Panc1 (cell line): ENCODE data around the gene ITGAL. TPM values are rescaled to one million over a fixed set of nuclear protein-coding genes. Genes with fewer than 3 reads are reported as not detected.

Source experiments
- ATAC-seq: fragments of 200-7000 bp; cut with Tn5 transposase; 2 replicates; pipeline ENCODE4 v1.9.1; 2020; ENCODE audit warnings: mild to moderate bottlenecking, moderate library complexity
- BruUV-seq: library from RNA; stranded (reverse); fragments of 400-500 nt; replicated peaks from 2 replicates; lab custom pipeline; 2021; lab: Mats Ljungman, UMichigan
- CTCF ChIA-PET: fragments of 300-600 bp; sonication (Branson Sonifier 250); formaldehyde crosslinking; loops from one replicate; lab custom pipeline; 2022; ENCODE audit warnings: antibody characterized with exemption; lab: Charles Lee
- POLR2A ChIA-PET: fragments of 300-600 bp; sonication (Branson Sonifier 250); formaldehyde crosslinking; loops from one replicate; lab custom pipeline; 2022; ENCODE audit warnings: antibody characterized with exemption; lab: Charles Lee
- DNase-seq: peaks from one replicate; pipeline ENCODE4 v3.0.0-alpha.2; 2010; ENCODE audit warnings: low read depth, low spot score
- H3K27ac ChIP-seq: 2 replicates; pipeline ENCODE4 v1.5.1; 2011; ENCODE audit warnings: mild to moderate bottlenecking, low read length, inconsistent platforms
- H3K27me3 ChIP-seq: fragments of 200-500 bp; sonication (Bioruptor generic); 2 replicates; pipeline ENCODE4 v1.6.0; 2014; ENCODE audit warnings: low read length, inconsistent platforms; ENCODE audit not compliant: control insufficient read depth, insufficient read depth
- H3K36me3 ChIP-seq: fragments of 200-500 bp; sonication (Bioruptor generic); 2 replicates; pipeline ENCODE4 v1.5.1; 2014; ENCODE audit warnings: inconsistent platforms, mild to moderate bottlenecking, low read length, moderate library complexity; ENCODE audit not compliant: control insufficient read depth, insufficient read depth
- H3K4me1 ChIP-seq: 2 replicates; pipeline ENCODE4 v1.5.1; 2011; ENCODE audit warnings: inconsistent platforms, mild to moderate bottlenecking, low read length, moderate library complexity; ENCODE audit not compliant: control insufficient read depth, insufficient read depth
- H3K4me3 ChIP-seq, 2 experiments: 2 replicates each; pipeline ENCODE4 v1.5.1; 2011 to 2012; ENCODE audit warnings: low read depth in 2 of 2, low read length in 2 of 2, mild to moderate bottlenecking in 2 of 2, inconsistent platforms in 1 of 2, moderate library complexity in 1 of 2
- H3K9me3 ChIP-seq: fragments of 200-500 bp; sonication (Bioruptor generic); 2 replicates; pipeline ENCODE4 v1.5.1; 2014; ENCODE audit warnings: low read depth, mild to moderate bottlenecking, inconsistent platforms, low read length, moderate library complexity; ENCODE audit not compliant: control insufficient read depth, insufficient read depth
- CTCF ChIP-seq: fragments of 450-650 bp; IDR thresholded peaks from 2 replicates; pipeline ENCODE4 v1.5.1; 2017; ENCODE audit warnings: mild to moderate bottlenecking
- POLR2AphosphoS5 ChIP-seq: IDR thresholded peaks from 2 replicates; pipeline ENCODE4 v1.6.1; 2012; ENCODE audit warnings: mild to moderate bottlenecking, low read depth, low read length, moderate library complexity
- REST ChIP-seq, 2 experiments: IDR thresholded peaks; 2 replicates each; pipeline ENCODE4 v1.6.1; 2011 to 2012; ENCODE audit warnings: low read depth in 2 of 2, control low read depth in 1 of 2, low read length in 1 of 2, mild to moderate bottlenecking in 1 of 2, moderate library complexity in 1 of 2; ENCODE audit not compliant: insufficient read depth in 1 of 2
- SIN3A ChIP-seq: IDR thresholded peaks from 2 replicates; pipeline ENCODE4 v1.6.1; 2012; ENCODE audit warnings: low read depth, mild to moderate bottlenecking, low read length, moderate library complexity, borderline replicate concordance; ENCODE audit not compliant: insufficient read depth
- TCF7L2 ChIP-seq: IDR thresholded peaks from 2 replicates; pipeline ENCODE4 v1.6.1; 2011; ENCODE audit warnings: mild to moderate bottlenecking, low read depth, low read length, inconsistent platforms
- in situ Hi-C: cut with HindIII; loops from 2 replicates; pipeline ENCODE4 v1.10.0; 2016; ENCODE audit warnings: low sequenced_read_pairs, low pct_unique_long_range_greater_than_20kb
- intact Hi-C: fragments of 100-400 bp; cut with micrococcal nuclease; formaldehyde crosslinking; loops from one replicate; pipeline ENCODE4 v1.10.0; 2022; ENCODE audit not compliant: unreplicated experiment
- total RNA-seq: library from RNA; stranded (reverse); gene quantifications from one replicate; pipeline ENCODE4 v1.2.1, GENCODE V29; 2021; ENCODE audit not compliant: unreplicated experiment

The ITGAL gene
- total RNA-seq, 1 experiment from 2014 or later = 0.54 TPM

- H3K4me1 ChIP-seq = peaks cover 9% of the 10 kb centered on the region
- ChIA-PET POLR2A (no interaction called here), CTCF (no interaction called here)
- no peaks in the 10 kb centered on the region for H3K27me3 ChIP-seq
- no peak for ATAC-seq
- DNase-seq = no peak
- no peaks in the 10 kb centered on the region for H3K36me3 ChIP-seq
- TSS peak; percentile 51 for BruUV-seq
- TF ChIP-seq REST (IDR thresholded peaks at IDR 0.05; ENCODE audit: insufficient read depth in 1 of 2, low read depth in 2 of 2, low read length in 1 of 2) (no peak), CTCF (no peak), TCF7L2 (no peak), SIN3A (no peak), POLR2AphosphoS5 (no peak)
- intact Hi-C loops (no loop called here), in situ Hi-C loops (no loop called here)
- H3K9me3 ChIP-seq = no peaks in the 10 kb centered on the region
- H3K4me3 ChIP-seq = no peak overlapping the region
- no peak overlapping the region for H3K27ac ChIP-seq
Measured at GRCh38 chr16:30569746-30570635, 97.4 kb downstream of the ITGAL start.

GRCh38 chr16:30570636-30571444 is 98.3 kb downstream of the ITGAL start:
- BruUV-seq = no TSS peak
- H3K27ac ChIP-seq = peak overlapping the region; percentile 94
- peaks cover 9% of the 10 kb centered on the region for H3K4me1 ChIP-seq
- H3K4me3 ChIP-seq = peak overlapping the region; percentile 66 to 89
- ATAC-seq (peak; percentile 1; the same call in 1 of the 2 replicates), DNase-seq (no peak)
- in situ Hi-C loops = no loop called here
- no peaks in the 10 kb centered on the region for H3K9me3 ChIP-seq
- no peaks in the 10 kb centered on the region for H3K36me3 ChIP-seq
- CTCF ChIA-PET = interaction anchor here (1.2 kb wide), 1 partner anchor 67 kb away, joined by 4 read pairs; no protein-coding TSS in a partner anchor
- TF ChIP-seq POLR2AphosphoS5 (no peak), REST (IDR thresholded peaks at IDR 0.05; ENCODE audit: insufficient read depth in 1 of 2, low read depth in 2 of 2, low read length in 1 of 2) (peak; percentile 72 to 75)
- no peaks in the 10 kb centered on the region for H3K27me3 ChIP-seq
- intact Hi-C loops = no loop called here
- POLR2A ChIA-PET = interaction anchor here (1.4 kb wide), 1 partner anchor 12 kb away, joined by 4 read pairs; the partner anchor contains the start of gene ZNF764
